Panc1 (cell line): ENCODE results near the gene NCKAP5. TPM values are rescaled to one million over a fixed set of nuclear protein-coding genes. Genes with fewer than 3 reads are reported as not detected.

Source experiments
- ATAC-seq: fragments of 200-7000 bp; cut with Tn5 transposase; 2 replicates; pipeline ENCODE4 v1.9.1; 2020; ENCODE audit warnings: mild to moderate bottlenecking, moderate library complexity
- BruUV-seq: library from RNA; stranded (reverse); fragments of 400-500 nt; replicated peaks from 2 replicates; lab custom pipeline; 2021; lab: Mats Ljungman, UMichigan
- CTCF ChIA-PET: fragments of 300-600 bp; sonication (Branson Sonifier 250); formaldehyde crosslinking; loops from one replicate; lab custom pipeline; 2022; ENCODE audit warnings: antibody characterized with exemption; lab: Charles Lee
- POLR2A ChIA-PET: fragments of 300-600 bp; sonication (Branson Sonifier 250); formaldehyde crosslinking; loops from one replicate; lab custom pipeline; 2022; ENCODE audit warnings: antibody characterized with exemption; lab: Charles Lee
- DNase-seq: peaks from one replicate; pipeline ENCODE4 v3.0.0-alpha.2; 2010; ENCODE audit warnings: low read depth, low spot score
- H3K27ac ChIP-seq: 2 replicates; pipeline ENCODE4 v1.5.1; 2011; ENCODE audit warnings: mild to moderate bottlenecking, low read length, inconsistent platforms
- H3K27me3 ChIP-seq: fragments of 200-500 bp; sonication (Bioruptor generic); 2 replicates; pipeline ENCODE4 v1.6.0; 2014; ENCODE audit warnings: low read length, inconsistent platforms; ENCODE audit not compliant: control insufficient read depth, insufficient read depth
- H3K36me3 ChIP-seq: fragments of 200-500 bp; sonication (Bioruptor generic); 2 replicates; pipeline ENCODE4 v1.5.1; 2014; ENCODE audit warnings: inconsistent platforms, mild to moderate bottlenecking, low read length, moderate library complexity; ENCODE audit not compliant: control insufficient read depth, insufficient read depth
- H3K4me1 ChIP-seq: 2 replicates; pipeline ENCODE4 v1.5.1; 2011; ENCODE audit warnings: inconsistent platforms, mild to moderate bottlenecking, low read length, moderate library complexity; ENCODE audit not compliant: control insufficient read depth, insufficient read depth
- H3K4me3 ChIP-seq, 2 experiments: 2 replicates each; pipeline ENCODE4 v1.5.1; 2011 to 2012; ENCODE audit warnings: low read depth in 2 of 2, low read length in 2 of 2, mild to moderate bottlenecking in 2 of 2, inconsistent platforms in 1 of 2, moderate library complexity in 1 of 2
- H3K9me3 ChIP-seq: fragments of 200-500 bp; sonication (Bioruptor generic); 2 replicates; pipeline ENCODE4 v1.5.1; 2014; ENCODE audit warnings: low read depth, mild to moderate bottlenecking, inconsistent platforms, low read length, moderate library complexity; ENCODE audit not compliant: control insufficient read depth, insufficient read depth
- CTCF ChIP-seq: fragments of 450-650 bp; IDR thresholded peaks from 2 replicates; pipeline ENCODE4 v1.5.1; 2017; ENCODE audit warnings: mild to moderate bottlenecking
- POLR2AphosphoS5 ChIP-seq: IDR thresholded peaks from 2 replicates; pipeline ENCODE4 v1.6.1; 2012; ENCODE audit warnings: mild to moderate bottlenecking, low read depth, low read length, moderate library complexity
- REST ChIP-seq, 2 experiments: IDR thresholded peaks; 2 replicates each; pipeline ENCODE4 v1.6.1; 2011 to 2012; ENCODE audit warnings: low read depth in 2 of 2, control low read depth in 1 of 2, low read length in 1 of 2, mild to moderate bottlenecking in 1 of 2, moderate library complexity in 1 of 2; ENCODE audit not compliant: insufficient read depth in 1 of 2
- SIN3A ChIP-seq: IDR thresholded peaks from 2 replicates; pipeline ENCODE4 v1.6.1; 2012; ENCODE audit warnings: low read depth, mild to moderate bottlenecking, low read length, moderate library complexity, borderline replicate concordance; ENCODE audit not compliant: insufficient read depth
- TCF7L2 ChIP-seq: IDR thresholded peaks from 2 replicates; pipeline ENCODE4 v1.6.1; 2011; ENCODE audit warnings: mild to moderate bottlenecking, low read depth, low read length, inconsistent platforms
- in situ Hi-C: cut with HindIII; loops from 2 replicates; pipeline ENCODE4 v1.10.0; 2016; ENCODE audit warnings: low sequenced_read_pairs, low pct_unique_long_range_greater_than_20kb
- intact Hi-C: fragments of 100-400 bp; cut with micrococcal nuclease; formaldehyde crosslinking; loops from one replicate; pipeline ENCODE4 v1.10.0; 2022; ENCODE audit not compliant: unreplicated experiment
- total RNA-seq: library from RNA; stranded (reverse); gene quantifications from one replicate; pipeline ENCODE4 v1.2.1, GENCODE V29; 2021; ENCODE audit not compliant: unreplicated experiment

The NCKAP5 gene
- total RNA-seq, 1 experiment from 2014 or later = 0.10 TPM

- Histone ChIP-seq H3K9me3 (no peaks in the 10 kb centered on the region), H3K36me3 (no peaks in the 10 kb centered on the region), H3K4me1 (no peaks in the 10 kb centered on the region; the same call in 1 of the 2 replicates), H3K27me3 (no peaks in the 10 kb centered on the region), H3K4me3 (no peak overlapping the region), H3K27ac (no peak overlapping the region)
- no TSS peak for BruUV-seq
- ATAC-seq (no peak), DNase-seq (no peak)
- TF ChIP-seq SIN3A (no peak), TCF7L2 (no peak), REST (IDR thresholded peaks at IDR 0.05; ENCODE audit: insufficient read depth in 1 of 2, low read depth in 2 of 2, low read length in 1 of 2) (no peak), CTCF (no peak), POLR2AphosphoS5 (no peak)
- intact Hi-C loops = no loop called here
- POLR2A ChIA-PET = no interaction called here
- CTCF ChIA-PET = no interaction called here
- in situ Hi-C loops = no loop called here
Observed at GRCh38 chr2:133571249-133571648, 3.0 kb upstream of the NCKAP5 start.

GRCh38 chr2:133570542-133570941, 2.3 kb upstream of the NCKAP5 start:
- intact Hi-C loops = no loop called here
- CTCF ChIA-PET = no interaction called here
- Histone ChIP-seq H3K27me3 (no peaks in the 10 kb centered on the region), H3K9me3 (no peaks in the 10 kb centered on the region), H3K4me1 (no peaks in the 10 kb centered on the region; the same call in 1 of the 2 replicates), H3K36me3 (no peaks in the 10 kb centered on the region), H3K4me3 (no peak overlapping the region), H3K27ac (no peak overlapping the region)
- POLR2A ChIA-PET = no interaction called here
- DNase-seq = no peak
- TF ChIP-seq SIN3A = no peak
- no peak for TF ChIP-seq CTCF
- no peak for TF ChIP-seq TCF7L2
- no peak for TF ChIP-seq POLR2AphosphoS5
- TF ChIP-seq REST (IDR thresholded peaks at IDR 0.05; ENCODE audit: insufficient read depth in 1 of 2, low read depth in 2 of 2, low read length in 1 of 2) = no peak
- no TSS peak for BruUV-seq
- in situ Hi-C loops = no loop called here
- ATAC-seq = no peak
